NCI-H2196 (cell line): ENCODE results near the gene C1orf74.

Source experiments
- DNase-seq: peaks from one replicate; lab custom pipeline; 2025; ENCODE audit not compliant: unreplicated experiment; lab: John Stamatoyannopoulos, UW

The C1orf74 gene

DNA sequence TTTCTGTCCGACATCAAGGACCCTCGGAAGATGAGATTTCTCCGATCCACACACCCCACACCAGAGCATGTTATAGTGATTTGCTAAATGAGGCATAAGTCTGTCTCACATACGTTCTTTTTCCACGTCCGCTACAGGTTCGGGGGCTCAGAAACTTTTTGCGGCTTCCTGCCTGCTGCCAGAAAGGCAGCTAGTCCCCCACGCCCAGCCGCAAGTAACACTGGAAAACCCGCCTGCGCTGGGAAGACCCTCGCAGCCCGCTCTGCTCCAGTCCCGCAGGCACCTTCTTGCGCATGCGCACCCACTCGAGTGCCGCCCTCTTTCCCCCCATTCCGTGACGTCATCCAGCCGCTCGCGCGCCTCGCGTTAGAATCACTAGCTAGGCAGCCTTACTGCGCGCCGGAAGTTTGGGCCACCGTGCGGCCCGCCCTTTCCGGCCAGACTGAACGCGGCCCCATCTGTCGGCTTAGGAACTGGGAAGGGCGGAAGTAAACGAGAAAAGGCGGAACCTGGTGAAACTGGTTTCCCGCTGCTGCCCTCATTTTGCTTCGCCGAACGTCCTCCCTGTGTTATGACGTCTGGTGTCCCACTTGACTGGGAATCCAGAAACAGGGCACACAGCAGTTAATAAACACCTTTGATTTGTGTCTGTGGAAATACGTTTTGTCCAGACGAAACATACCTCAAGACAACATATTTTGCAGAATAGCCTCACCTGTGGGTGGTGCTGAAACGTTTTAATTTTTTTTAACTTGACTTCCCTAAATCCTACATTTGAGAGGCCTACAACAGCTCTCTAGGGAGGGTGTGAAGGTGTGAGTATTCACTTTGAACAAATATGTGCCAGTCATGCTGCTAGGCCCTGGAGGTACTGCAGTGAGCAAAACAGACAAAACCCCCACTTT, at the start of gene C1orf74:
Gene C1orf74 (minus strand): TSS at position 295 of the 905 bp plus-strand sequence. CDS start 925 bp downstream, outside the sequence.
- DNase-seq, result peak; percentile 99

GRCh38 chr1:209831615-209832014, 47.3 kb upstream of the C1orf74 start:
- no peak for DNase-seq

- no peak for DNase-seq
These were observed 46.4 kb upstream of the C1orf74 start for GRCh38 chr1:209830722-209831121.

DNA sequence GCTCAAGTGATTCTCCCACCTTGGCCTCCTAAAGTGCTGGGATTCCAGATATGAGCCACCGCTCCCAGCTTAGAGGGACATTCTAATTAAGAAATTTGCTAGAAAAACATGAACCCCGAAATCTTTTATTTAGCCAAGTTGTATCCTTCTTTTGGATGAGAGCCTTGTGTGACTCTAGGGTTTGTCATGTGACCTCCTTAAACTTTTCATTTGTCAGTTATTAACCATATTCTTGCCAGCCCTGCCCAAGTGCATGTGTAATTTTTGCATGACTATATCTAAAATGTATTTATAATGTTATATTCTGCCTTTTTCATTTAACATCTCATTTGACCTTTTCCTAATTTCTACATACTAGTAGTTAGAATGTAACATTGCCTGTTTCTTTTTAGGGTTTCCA, 45.4 kb upstream of the C1orf74 start:
- DNase-seq, result no peak

DNA sequence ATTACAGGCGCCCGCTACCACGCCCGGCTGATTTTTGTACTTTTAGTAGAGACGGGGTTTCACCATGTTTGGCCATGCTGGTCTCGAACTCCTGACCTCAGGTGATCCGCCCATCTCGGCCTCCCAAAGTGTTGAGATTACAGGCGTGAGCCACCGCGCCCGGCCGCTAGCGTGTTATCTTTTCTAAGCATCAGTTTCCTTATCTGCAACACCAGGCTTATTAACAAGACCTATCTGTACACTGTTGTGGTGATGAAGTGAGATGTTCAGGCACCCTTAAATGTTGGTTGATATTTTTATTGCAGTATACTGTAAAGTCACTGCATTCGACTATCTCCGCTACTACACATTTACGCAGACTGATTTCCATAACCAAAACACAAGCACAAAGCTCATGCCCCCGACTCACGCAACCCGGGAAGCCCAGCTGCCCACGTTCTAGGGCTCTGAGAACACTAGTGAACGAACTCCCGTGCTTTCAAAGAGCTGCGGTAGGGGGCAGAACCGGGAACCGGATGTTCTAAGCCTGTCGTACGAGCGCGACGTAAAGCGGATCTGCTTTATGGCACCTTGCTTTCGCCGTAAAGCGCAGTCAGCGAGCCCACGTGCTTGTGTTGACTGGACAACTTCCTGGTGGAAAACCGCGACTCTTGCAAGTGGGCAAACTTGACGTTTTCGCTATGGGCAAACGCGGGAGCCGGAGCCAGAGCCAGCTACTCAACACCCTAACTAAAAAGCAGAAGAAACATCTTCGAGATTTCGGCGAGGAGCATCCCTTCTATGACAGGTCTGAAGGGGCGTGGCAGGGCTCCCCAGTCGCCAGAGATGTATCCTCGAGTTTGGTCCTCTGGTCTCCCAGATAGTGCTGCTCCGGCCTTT, 43.3 kb upstream of the C1orf74 start, which contains the start of gene UTP25:
Gene UTP25 (plus strand): TSS at position 589 of the 879 bp plus-strand sequence. CDS start 92 bp downstream, at position 681.
- peak; percentile 93 for DNase-seq

- no peak for DNase-seq
These were observed 41.5 kb upstream of the C1orf74 start for GRCh38 chr1:209825591-209826434.

DNA sequence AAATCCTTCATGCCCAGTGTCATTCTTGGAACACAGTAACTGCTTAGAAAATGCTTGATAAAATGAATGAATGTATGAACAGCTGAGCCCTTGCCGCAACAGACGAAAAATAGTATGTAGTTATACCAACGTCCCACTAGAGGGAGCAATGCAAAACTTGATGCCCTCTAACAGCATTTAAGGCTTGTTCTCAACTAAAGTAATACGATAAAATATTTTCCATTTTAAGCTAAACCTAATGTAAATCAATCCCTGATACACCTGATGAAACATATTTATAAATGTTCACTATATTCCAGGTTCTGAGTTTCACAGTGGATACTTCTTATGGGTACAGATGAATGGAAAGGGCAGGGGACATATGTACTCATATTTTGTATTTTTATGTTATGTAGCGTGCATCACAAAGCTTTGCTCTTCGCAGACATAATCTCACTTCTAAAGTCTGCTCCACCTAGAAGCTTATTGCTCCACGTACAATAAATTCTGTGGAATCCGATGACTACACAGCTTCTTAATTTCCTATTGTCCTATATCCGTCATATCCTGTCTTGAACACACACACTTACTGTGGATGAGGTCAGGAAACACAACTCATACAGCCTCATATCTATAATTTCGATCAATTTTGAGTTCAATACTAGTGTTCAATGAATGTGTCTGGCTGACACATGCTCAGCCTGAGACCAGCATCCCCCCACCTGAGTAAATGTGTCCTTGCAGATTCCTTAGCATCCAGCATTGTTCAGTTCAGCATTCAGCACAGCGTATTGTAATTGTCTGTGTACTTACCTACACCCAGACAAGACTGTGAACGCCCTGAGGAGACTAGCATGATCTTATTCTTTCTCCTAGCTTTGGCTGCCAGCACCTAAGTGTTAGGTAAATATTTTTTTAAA, 39.0 kb upstream of the C1orf74 start:
- DNase-seq, result peak; percentile 21

DNA sequence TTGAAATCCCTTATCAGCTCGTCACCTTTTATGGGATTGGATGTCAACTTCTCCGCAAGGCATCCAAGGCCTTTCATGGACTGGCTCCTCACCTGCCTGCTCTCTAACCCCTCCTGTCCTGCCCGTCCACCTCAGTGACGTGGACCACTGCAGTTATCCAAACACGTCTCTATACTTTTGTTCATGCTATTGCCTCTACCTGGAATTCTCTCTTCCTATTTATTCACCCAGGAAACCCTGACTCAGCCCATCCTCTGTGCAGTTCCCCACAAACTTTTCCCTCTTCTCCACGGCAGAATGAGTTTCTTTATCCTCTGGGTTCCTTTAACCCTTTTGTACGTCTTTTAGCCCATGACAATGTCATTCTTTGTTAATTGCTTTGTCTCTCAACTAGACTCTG, 38.3 kb upstream of the C1orf74 start:
- no peak for DNase-seq

DNA sequence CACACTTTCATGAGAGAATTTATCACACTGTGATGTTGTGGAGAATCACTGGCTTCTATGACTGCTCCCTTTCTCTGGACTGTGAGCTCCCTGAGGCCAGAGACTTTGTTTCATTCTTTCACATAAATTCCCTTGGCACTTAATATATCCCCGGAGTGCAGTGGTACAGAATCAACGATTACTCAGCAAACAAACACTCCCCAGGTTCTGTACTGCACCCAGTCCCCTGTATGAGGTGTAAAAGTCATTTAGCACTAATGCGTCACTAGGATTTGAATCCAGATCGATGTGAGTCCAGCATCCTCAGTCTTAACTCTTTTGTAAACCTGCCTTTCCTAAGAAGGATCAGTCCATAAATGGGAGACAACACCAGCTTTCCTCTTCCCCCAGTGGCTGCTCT, 36.6 kb upstream of the C1orf74 start:
- DNase-seq, result no peak

- no peak for DNase-seq
These were observed 34.7 kb upstream of the C1orf74 start for GRCh38 chr1:209819058-209819457.

- no peak for DNase-seq
These were observed 33.3 kb upstream of the C1orf74 start for GRCh38 chr1:209817691-209818090.

- no peak for DNase-seq
These were observed 32.6 kb upstream of the C1orf74 start for GRCh38 chr1:209816923-209817322.

- no peak for DNase-seq
These were observed 31.6 kb upstream of the C1orf74 start for GRCh38 chr1:209815931-209816341.

DNA sequence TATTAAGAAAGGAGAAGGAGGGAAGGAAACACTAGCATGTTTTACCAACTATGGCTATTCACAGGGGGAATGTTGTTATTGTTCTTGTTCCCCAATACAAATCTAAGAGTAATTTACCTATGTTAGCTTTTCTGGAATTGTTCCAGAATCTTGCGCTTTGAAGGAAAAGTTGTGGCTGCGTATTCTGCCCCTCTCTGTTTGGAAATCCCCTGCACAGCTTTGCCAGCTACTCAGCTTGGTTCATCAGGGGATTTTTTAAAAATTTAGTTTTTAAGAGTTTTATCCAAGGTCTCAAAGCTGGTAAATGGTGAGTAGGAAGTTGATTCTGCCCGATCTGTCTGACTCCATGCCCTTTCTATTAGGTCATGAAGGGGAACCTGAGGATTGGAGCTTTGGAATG, 31.1 kb upstream of the C1orf74 start:
- DNase-seq, result no peak

DNA sequence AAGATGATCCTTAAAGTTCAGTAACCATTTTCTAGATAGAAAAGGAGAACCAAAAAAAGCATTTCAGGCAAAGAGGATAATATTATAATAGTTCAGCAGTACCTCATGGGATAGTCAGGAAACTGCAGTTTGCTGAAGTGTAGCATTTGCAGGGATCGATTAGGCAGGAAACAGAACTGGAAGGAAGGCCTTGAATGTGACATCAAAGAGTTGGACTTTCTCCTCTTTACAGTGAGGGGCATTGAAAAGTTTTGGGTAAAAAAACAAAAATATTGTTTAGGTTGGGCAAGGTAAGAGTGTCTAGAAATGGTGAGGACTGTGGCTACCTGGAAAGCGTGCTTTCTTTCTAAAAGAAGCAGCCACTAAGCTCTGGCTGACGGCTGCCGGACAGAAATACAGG, 29.5 kb upstream of the C1orf74 start:
- no peak for DNase-seq

DNA sequence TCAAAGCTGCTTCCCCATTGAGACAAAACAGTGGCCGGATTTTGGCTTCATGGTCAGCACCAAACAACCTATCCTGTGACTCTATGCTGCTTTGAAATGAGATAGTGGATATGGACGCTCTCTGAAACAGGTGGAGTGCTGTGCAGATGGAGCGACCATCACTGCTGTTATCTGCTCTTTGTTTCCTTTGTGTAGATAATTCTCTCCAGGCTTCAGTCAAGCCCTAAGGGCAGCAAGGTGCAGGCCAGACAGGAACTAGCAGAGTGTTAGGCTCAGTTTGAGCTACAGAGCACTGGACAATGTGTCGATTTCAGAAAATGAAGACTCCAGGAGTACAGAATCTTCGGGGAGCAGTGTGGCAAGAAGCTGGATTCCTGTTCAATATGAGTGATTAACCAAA, 26.4 kb upstream of the C1orf74 start:
- no peak for DNase-seq

GRCh38 chr1:209809611-209810010, 25.3 kb upstream of the C1orf74 start:
- DNase-seq, result no peak

DNA sequence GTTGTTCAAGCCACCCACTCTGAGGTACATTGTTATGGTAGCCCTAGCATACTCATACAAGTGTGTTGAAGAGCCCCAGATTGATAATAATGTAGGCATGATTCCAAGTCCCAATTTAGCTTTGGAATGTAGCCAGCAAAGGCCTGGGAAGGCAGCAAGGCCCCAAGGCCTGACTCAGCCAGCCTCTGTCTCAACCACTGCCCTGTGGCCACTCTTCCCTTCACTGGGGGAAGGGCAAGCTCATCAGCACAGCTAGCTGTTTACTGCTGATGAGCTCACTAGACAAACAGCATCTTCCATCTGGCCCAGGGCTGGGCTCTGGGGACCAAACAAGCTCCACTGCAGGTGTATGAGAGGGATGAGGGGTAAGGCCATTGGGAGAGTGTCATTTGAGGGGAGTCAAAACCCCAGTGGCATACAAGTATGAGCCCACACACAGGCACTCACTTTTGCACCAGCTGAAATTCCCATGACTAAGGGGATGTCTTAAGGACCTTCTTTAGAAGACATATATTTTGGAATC, 23.8 kb upstream of the C1orf74 start:
- DNase-seq, result peak; percentile 75

- DNase-seq, result no peak
These were observed 23.1 kb upstream of the C1orf74 start for GRCh38 chr1:209807509-209807908.
